HL-60 (cell line): ENCODE results near the gene FBN1.

Experiments
- DNase-seq, 2 experiments: peaks; one replicate each; pipeline ENCODE4 v3.0.0-alpha.2; 2010 to 2020; ENCODE audit warnings: low read depth in 1 of 2, low spot score in 1 of 2
- H3K27ac ChIP-seq: fragments of 250-450 bp; sonication (Bioruptor Pico); replicated peaks from 2 replicates; pipeline ENCODE4 v1.5.1; 2020; ENCODE audit warnings: mild to moderate bottlenecking, moderate library complexity
- H3K27me3 ChIP-seq: fragments of 250-450 bp; sonication (Bioruptor Pico); 2 replicates; pipeline ENCODE4 v1.5.1; 2021; ENCODE audit warnings: mild to moderate bottlenecking, moderate library complexity; ENCODE audit not compliant: insufficient read depth, poor library complexity, severe bottlenecking
- H3K4me3 ChIP-seq: replicated peaks from 2 replicates; pipeline ENCODE4 v1.5.1; 2011; ENCODE audit warnings: mild to moderate bottlenecking, control low read depth, low read length; ENCODE audit not compliant: insufficient read depth
- CTCF ChIP-seq: IDR thresholded peaks from one replicate; pipeline ENCODE4 v1.5.1; 2011; ENCODE audit warnings: low read length, control low read depth, inconsistent platforms; ENCODE audit not compliant: insufficient read depth
- GABPA ChIP-seq: IDR thresholded peaks from 2 replicates; pipeline ENCODE4 v1.6.1; 2012; ENCODE audit warnings: low read depth
- POLR2AphosphoS5 ChIP-seq: IDR thresholded peaks from 2 replicates; pipeline ENCODE4 v1.6.1; 2012; ENCODE audit warnings: low read depth
- REST ChIP-seq: IDR thresholded peaks from 2 replicates; pipeline ENCODE4 v1.6.1; 2012; ENCODE audit warnings: low read depth; ENCODE audit not compliant: insufficient replicate concordance
- SPI1 ChIP-seq: IDR thresholded peaks from 2 replicates; pipeline ENCODE4 v1.6.1; 2012; ENCODE audit warnings: low read depth, mild to moderate bottlenecking, borderline replicate concordance

FBN1 gene

DNA sequence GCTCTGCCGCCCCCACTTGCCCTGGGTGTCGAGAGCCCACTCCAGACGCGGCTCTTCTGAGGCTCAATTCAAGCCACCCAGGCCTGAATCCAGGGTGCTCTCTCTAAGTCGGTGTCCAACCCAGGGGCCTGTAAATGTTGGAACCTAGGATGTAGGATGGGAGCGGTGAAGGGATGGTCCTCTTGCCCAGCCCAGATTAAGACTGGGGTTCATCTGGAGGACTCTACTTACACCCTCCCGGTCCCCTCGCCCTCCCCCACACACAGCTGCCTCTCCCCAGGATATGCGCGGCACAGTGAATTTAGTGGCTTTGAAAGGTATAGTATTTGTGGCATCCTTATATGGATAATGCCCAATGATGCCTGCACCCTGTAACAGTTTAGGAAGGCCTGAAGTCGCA is 822 bp upstream of the FBN1 start:
- no peak for DNase-seq
- TF ChIP-seq CTCF (no peak), SPI1 (no peak), GABPA (no peak), REST (no peak), POLR2AphosphoS5 (no peak)
- no peak overlapping the region for H3K27ac ChIP-seq
- peaks cover 38% of the 10 kb centered on the region for H3K27me3 ChIP-seq
- H3K4me3 ChIP-seq, result no peak overlapping the region

DNA sequence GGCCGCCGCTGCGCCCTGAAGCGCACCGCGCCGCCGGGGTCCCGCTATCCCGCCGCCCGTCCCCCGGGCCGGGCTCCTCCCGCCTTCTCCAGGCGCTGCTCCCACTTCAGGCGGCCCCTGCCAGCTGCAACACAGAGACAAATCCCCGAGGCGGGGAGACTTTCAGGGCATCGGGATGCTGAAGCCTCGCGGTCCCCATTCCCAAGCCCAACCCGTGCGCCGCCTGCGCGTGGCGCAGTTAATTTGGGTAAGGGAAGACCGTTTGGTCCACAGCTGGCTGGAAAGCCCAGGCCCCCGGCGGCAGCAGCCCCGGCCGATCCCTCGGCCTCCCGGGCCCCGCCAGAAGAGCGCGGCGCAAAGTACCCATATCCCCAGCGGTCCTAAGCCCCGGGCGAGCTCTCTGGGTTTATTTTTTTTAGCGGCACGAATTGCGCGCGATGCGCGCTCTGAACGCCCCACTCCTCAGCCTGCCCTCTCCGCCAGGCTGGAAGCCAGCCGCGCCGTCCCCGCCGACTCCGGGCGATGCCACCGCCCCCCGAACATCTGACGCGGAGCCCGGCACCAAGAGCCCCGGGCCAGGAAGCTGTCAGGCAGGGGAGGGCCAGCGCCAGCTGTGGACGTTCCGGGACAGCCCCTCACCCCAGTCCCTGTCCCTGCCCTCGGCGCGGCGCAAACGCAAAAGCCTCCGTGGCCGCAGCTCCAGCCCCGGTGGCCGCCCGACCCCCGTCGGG is 517 bp downstream of the FBN1 start:
- DNase-seq, result no peak
- no peak for TF ChIP-seq POLR2AphosphoS5
- TF ChIP-seq GABPA, result no peak
- TF ChIP-seq SPI1, result no peak
- no peak for TF ChIP-seq CTCF
- no peak for TF ChIP-seq REST
- Histone ChIP-seq H3K27me3 (peaks cover 43% of the 10 kb centered on the region), H3K4me3 (peak overlapping the region; percentile 44), H3K27ac (no peak overlapping the region)

- Histone ChIP-seq H3K27me3 (peaks cover 43% of the 10 kb centered on the region), H3K27ac (no peak overlapping the region), H3K4me3 (no peak overlapping the region)
- no peak for DNase-seq
- TF ChIP-seq REST (no peak), CTCF (no peak), POLR2AphosphoS5 (no peak), SPI1 (no peak), GABPA (no peak)
Observed at GRCh38 chr15:48644467-48644826, 1.1 kb downstream of the FBN1 start.
